Activated CD4-positive, alpha-beta T cell treated with anti-CD3 and anti-CD28 coated beads for 4 hours (primary cell): Measurements from ENCODE around the gene OSGEP.
"Not testable (repeated sequence)": the region's sequence is repeated elsewhere in the genome, so short reads cannot be mapped to it uniquely, and the experiment has no call there.

Experiments used
- DNase-seq, 2 donors: peaks; one replicate each; pipeline ENCODE4 v3.0.0-alpha.2; 2020

The OSGEP gene

DNA sequence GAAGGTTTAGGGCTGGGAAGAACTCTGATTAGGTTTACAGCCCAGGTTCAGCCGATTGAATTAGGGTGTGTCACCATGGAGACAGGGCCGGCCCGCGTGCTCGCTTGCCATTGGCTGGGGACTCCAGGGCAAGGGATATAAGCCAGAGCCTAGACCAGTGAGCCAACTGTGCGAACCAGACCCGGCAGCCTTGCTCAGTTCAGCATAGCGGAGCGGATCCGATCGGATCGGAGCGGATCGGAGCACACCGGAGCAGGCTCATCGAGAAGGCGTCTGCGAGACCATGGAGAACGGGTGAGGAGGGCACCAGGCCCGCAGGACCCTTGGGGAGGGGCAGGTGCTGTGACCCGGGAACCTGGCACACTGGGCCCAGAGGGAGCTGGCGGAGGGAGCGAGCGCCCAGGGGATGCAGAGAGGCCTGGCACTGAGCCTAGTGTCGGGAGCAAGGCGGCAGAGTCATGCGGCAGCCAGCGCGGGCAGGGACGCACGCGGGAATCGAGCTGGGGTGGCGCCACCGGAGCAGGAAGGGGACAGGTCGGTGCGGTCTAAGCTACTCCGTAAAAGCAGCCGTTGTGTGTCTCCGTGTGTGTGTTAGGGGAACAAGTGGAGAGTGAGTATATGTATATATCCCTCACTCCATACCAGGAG lies 14.8 kb upstream of the OSGEP start, which contains the start of gene PNP:
TSS of gene PNP (plus strand) at position 165 of the 648 bp plus-strand sequence. CDS start at position 284, 119 bp downstream.
- DNase-seq, result peak; percentile 86 to 89

DNA sequence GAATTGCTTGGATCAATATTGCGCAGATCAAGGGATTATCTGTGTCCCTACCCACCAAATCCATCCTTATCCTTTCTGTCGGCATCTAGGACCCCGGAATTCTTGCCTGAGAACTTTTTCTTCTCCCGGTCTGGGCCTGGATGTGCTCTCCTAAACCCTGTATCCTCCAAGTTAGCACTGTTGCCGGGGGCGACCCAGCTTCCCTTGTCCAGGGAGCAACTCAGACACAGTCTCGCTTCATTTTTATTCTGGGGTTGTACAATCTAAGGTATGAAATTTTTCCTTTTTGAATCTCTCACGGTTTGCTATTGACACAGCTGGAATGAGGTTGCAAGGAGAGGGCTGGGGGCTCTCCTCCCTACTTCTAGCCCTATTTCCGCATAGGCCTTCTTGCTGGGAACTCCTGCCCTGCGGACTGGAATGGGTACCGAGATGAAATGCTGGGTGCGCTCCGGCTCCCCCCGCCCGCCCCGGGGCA lies 14.2 kb upstream of the OSGEP start:
- no peak for DNase-seq

DNA sequence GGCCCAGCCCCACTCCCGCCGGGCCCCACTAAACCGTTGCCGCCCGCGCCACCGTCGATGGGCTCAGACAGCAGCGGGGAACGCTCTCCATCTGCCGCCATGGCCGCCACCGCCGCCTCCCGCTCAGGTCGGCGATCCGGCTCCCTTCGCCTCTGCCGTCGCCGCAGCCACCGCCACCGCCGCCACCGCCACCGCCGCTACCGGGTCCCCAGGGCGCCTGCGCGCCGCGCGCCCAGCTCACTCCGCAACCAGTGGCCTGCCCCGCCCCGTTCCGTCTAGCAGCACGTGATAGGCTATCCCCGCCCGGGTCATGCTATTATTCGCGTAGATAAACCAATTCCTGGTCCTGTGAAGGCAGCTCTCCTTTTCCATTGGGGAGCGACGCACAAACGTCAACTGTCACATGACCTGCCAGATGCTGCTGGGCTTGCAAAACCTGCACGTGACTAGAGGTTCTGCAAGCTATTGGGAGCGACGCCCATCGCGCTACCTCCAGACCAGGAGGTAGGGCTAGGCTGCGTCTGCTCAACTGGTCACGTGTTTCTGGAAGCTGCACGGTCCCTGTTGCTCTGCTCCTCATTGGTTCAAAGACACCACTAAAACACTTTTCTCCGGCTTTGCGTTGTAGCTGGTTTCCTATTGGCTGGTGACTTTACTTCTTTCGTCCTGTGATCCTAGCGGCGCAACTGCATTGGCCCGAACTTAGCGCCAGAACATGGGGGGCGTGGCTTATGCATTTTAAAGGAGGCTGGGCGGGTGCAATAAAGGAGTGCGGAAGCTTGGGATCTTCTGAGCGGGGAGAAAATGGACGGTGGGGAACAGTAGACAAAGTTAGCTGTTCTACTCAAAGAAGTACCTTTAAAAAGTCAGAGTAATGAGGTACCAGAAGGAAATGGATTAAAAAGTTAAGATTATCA lies 6.9 kb upstream of the OSGEP start, which contains the start of gene PIP4P1:
TSS of gene PIP4P1 (minus strand) at position 210 of the 917 bp plus-strand sequence. CDS start at position 101, 109 bp downstream.
- DNase-seq, result peak; percentile 97 to 99

DNA sequence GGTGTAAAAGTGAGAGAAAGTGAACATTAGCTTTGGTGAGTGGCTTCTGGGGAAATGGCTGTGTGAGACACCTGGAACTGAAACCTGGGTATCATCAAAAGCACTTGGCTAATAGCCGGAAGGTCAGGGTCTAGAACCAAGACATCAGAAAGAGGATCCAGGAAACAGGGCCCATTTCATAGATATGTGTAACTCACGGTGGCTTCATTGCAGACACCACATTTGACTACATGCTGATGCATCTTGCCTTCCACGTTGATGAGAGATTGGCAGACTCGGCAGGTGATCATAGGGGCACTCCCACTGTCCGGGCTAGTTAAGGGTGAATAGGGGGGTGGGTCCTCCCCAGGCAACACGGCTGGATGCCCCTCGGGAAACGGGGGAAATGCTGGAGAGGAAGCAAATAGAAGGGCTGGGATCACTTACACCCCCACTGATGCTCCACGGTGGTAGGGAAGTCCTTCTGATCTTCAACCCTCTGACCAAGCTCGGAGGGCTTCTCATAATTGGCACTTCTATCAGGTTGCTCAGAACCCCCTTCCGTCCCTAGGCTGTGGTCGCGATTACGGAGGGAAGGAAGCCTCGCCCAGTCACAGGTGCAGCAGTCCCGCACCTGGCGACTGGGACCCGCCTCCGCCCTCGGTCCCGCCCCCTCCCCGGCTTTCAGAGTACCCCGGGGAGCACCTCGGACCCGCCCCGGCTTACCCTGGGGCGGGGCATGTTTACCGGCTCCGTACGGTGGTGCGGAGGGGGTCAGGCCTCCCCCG lies 6.0 kb upstream of the OSGEP start:
- DNase-seq, result peak; percentile 46 to 50

DNA sequence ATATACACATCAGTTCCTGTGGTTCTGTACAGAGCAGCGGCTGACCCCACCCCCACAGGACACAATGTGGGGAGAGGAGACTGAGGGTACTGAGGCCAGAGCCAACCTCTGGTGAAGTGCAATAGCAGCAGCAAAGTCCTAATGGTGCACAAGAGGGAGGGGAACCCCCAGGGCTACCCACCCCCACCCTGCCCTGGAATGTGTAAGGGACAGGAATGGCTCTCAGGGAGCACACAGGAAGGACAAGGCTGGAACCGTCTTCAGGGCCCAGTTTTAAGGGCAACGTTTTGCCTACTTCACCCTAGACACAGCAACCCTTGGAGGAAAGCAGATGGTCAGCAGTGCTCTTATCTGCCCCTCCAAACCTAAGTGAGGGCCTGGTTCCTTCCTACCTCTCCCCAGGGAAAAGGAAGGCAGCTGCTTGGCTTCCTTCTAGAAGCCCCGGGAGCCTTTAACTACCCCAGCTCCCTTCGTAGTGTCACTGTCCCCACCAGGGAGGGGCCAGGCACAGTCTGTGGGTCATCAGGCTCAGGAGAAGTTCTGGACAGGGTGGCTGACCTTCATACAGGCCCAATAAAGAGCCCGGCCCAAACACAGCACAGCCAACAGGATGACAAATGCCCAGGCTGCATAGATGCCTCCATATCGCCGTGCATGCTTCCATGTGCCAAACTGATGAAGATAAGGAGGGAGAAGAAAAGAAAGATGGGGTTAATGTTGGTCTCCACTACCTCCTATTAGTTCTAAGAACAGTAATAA lies 3.6 kb upstream of the OSGEP start:
- no peak for DNase-seq

DNA sequence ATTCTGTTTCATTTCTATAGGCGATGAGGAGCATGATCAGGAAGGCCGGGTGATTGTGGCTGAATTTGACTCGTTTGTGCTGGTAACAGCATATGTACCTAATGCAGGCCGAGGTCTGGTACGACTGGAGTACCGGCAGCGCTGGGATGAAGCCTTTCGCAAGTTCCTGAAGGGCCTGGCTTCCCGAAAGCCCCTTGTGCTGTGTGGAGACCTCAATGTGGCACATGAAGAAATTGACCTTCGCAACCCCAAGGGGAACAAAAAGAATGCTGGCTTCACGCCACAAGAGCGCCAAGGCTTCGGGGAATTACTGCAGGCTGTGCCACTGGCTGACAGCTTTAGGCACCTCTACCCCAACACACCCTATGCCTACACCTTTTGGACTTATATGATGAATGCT lies 2.4 kb upstream of the OSGEP start:
- no peak for DNase-seq

DNA sequence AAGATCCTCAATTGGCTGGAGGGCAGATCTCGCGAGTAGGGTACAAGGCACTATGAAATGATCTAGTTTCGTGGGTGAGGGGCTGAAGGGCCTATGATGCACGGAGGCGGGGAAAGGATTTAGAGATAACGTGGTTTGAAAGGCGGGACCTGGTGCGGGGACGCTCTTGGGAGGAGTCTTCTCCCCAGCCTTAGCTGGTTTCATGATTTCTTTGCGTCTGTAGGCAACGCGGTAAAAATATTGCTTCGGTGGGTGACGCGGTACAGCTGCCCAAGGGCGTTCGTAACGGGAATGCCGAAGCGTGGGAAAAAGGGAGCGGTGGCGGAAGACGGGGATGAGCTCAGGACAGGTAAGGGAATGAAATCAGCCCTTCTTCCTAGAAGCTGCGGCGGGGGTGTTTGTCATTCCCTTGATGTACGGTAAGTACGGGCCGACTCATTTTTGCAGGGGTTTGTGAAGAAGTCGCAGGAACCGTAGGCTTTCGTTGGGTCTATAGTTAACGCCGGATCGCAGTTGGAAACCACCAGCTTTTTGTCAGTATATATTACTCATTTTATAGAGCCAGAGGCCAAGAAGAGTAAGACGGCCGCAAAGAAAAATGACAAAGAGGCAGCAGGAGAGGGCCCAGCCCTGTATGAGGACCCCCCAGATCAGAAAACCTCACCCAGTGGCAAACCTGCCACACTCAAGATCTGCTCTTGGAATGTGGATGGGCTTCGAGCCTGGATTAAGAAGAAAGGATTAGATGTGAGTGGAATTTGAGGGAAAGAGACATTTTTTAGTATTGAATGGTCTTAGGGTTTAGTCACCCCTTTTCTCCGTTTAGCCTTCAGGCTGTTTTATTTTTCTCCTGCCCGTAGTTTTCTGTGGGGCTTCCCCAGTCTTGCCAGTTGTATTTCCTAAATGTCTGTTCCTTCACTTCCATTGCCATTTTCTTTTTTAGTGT lies 1.0 kb upstream of the OSGEP start:
- DNase-seq, result peak; percentile 49 to 55

DNA sequence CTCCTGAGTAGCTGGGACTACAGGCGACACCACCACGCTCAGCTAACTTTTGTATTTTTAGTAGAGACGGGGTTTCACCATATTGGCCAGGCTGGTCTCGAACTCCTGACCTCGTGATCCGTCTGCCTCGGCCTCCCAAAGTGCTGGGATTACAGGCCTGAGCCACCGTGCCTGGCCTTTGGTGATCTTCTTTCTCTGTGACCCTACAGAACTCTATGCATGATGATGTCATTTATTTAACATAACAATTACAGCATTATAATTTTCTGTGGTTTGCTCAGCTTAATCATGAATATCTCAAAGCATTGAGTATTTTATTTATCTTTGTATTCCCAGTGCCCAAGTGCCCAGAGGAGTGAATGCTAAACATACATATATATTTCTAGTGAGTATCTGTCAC lies 1.8 kb downstream of the OSGEP start:
- DNase-seq, result not testable (repeated sequence)

DNA sequence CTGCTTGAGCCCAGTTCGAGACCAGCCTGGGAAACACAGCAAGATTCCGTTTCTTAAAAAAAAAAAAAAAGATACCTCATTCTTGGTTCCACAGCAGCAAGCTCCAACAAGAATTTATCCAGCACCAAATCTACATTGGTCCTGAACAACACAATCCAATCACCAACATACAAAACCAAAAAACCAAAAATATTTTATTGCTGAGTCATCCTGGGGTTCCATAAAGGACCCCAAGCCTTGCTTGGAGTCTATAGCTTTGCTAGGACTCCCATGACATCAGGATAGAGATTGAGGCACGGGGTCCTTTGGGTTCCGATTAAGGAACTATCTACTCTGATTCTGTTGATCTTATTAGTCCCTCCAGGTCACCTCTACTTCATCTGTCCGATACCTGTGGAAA lies 7.7 kb downstream of the OSGEP start:
- no peak for DNase-seq

DNA sequence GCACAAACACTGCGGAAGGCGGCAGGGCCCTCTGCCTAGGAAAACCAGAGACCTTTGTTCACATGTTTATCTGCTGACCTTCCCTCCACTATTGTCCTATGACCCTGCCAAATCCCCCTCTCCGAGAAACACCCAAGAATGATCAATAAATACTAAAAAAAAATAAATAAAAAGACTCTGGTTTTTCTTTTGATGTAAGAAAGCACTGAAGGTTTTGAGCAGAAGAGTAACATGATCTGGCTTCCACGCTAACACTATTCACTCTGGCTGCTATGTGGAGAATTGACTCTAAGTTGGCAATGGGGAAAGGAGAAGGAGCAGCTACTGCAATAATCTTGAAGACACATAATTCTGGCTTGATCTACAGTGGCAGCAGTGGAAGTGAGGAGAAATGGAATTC lies 11.0 kb downstream of the OSGEP start:
- DNase-seq, result not testable (repeated sequence)

DNA sequence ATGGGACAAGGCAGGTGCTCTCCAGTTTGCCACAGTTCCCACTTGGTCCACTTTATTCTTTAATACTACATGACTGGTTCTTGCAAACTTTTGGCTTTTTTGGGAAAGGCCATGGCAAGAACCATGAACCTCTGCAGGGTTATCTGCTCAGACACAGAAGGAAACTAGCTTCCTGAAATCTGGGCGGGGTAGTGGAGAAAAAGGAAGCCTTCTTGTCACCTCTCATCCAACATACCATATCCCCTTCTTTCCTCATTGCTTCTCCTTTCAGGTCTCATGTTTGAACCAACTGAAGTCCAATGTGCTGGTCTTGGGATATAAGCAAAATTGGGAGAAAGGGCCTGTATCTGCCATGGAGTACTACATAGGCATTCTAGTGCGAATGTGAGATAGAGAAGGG lies 13.2 kb downstream of the OSGEP start:
- no peak for DNase-seq

DNA sequence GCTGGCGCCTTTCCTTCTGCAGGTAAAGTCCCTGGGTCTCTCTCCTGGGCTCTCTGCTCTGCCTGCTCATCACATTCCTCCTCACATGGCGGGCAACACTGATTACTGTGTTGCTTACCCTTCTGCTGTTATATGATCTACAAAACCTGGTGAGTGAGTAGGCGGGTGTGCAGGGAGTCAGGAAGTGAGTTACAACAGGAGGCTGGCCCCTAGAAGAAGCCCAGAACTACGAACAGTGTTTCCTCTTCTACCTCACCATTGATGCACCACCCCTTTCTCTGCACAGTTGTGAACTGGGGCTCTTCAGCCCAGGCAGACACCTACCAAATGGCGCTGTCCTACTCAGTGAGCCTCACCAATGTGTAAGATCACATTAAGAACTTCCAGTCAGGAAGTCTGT lies 13.7 kb downstream of the OSGEP start:
- peak; percentile 13 to 20 for DNase-seq

DNA sequence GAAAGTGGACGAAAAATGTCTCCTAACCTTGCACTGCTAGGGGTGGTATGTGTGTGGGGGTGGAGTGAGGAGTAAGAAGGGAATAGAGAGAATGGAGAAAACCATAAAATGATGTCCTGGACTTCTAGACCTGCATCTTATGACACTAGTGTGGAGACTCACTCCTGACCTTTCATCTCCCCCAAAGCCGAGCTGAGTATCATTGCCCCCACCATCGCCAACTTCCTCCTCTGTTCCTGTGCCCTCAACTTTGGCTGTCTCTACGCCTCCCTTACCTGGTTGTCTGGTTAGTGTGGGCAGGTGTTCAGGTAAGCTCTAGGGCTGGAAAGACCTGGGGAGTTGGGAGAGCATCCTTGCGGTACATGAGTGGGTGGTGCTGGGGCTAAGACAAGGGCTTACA lies 14.1 kb downstream of the OSGEP start:
- DNase-seq, result no peak

DNA sequence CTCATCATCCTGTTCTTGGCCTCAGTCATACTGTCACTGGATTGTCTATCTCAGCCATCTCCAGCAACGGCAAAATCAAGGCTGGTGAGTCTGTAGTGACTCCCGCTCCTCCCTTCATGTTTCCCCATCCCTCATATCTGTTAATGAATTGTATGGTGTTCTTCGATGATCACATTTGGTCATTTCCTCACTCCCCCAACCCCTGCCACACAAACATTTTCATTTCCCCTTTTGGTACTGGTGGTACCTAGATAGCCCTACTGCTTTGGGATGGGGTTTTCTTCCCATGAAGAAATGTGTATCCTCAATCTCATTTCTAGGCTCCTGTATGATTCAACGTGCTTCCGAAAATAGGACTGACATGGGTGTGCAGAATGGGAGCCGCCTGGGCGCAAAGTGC lies 15.9 kb downstream of the OSGEP start:
- no peak for DNase-seq

DNA sequence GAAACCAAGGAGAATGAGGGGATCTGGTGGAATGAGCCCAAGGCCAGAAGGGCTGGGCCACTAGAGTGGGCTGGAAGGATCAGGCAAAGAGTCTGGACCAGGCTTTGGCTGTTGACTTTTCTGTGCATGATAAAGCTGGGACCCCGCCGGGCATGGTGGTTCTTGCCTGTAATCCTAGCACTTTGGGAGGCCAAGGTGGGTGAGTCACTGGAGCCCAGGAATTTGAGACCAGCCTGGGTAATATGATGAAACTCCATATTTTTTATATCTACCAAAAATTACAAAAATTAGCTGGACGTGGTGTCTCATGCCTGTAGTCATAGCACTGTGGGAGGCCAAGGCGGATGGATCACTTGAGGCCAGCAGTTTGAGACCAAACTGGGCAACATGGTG lies 18.3 kb downstream of the OSGEP start:
- no peak for DNase-seq

DNA sequence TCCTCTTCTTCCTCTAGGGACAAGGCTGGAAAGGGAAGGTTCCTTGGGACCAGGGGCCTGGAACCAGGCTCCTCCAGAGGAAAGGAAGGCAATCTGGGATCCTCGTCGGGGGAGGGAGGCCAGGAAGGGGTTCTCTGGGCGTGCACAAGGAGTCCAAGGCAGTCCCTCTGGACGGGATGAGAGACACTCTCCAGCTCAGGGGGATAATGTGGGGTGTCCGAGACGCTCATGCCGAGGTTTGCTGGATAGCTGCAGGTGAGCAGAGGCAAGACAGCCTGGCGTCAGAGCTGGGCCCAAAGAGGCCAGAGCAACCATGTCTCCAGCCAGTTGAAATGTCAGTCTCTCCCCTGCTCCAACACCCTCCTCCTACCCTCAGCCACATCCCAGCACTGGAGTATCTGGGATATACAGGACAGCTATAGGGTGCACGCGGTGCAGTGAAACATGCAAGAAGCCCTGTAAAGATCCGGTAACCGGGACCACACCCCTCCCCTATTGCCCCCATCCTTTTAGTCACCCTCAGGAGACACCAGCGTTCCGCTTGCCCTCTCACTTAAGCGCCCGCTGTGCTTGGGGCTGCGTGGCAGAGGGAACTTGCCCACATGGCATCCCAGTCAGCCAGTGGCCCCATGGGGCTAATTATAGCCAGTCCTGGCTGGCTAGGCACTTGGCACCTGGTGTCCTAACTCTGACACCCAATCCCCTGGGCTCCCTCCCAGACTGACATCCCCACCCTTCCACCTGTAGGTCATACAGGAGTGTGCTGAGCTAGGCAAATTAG lies 18.8 kb downstream of the OSGEP start, which contains the start of gene KLHL33:
TSS of gene KLHL33 (minus strand) at position 585 of the 781 bp plus-strand sequence. CDS start at position 230, 355 bp downstream.
- no peak for DNase-seq

DNA sequence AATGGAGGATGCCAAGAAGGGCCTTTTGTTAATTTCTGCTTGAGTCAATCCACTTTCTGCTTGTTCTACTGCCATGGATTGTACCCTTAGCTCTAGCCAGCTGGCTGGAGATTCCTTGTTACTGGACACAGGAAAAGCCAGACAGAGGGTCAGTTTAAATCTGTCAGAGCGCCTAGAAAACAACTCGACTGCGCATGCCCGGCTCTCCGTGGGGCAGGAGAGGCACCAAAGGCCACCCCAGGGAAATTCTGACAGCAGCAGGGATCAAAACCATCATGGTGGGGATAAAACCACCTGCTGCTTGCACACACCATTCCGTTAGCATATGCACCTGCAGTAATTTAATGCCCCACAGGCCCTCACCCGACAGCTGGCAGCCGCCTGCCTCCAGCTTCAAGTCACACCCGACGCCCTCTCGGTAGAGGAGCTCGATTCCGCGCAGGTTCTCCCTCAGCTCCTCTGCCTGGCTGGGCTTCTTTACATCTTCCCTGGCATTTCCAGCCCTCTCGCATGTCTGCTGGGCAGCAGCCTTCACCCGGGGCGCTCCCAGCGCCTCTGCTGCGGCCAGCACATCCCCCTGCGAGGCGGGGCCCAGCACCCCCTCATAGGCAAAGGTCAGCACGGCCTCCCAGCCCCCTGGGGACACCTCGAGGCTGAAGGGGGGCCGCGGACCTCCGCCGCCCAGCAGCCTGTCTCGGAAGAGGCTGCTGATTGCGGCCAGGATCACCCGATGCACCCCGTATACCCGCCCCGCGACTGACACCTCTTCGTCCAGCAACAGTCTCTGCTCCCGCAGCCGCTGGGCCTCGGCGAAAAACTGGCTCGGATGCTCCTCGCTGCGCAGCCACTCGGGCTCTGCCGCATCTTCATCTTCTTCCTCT lies 19.7 kb downstream of the OSGEP start:
- no peak for DNase-seq

DNA sequence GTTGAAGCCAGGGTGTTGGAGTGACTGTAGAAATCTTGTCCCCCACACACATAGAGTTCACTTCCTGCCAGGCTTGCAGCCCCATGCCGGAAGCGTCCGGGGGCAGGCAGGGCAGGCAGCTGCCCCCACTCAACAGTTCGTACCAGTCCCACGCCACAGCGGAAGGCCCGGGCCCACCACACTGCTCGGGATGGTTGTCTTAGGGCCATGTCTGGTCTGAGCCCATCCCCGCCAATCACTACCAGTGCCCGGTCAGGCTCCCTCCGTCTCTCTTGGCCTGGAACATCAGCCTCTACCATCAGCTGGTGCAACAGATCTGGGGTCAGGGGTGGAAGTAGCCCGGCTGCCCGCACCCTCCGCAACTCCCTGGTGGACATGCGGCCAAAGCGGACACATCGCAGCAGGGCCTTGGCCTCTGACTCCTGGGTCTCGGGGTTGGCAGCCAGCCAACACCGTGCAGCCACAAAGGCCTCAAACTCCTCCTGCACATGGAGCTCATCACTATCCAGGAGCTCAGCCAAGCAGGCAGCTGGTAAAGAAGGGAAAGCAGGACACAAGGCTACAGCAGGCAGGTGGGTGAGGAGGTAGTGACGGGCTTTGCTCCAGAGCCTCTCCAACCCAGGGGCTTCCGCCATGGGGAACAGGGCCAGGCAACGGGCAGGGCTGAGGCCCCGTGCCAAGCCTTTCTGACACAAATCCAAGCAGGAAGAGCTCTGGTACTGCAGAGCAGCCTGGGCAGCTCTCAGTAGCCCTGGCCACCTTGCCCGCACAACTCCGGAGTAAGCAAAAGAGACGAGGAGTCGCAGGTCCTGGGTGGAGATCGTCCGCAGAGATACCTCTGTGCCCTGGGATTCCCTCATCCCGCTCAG lies 24.6 kb downstream of the OSGEP start:
- no peak for DNase-seq
